Measurements from ENCODE around the gene DCTPP1. TPM values are rescaled to one million over a fixed set of nuclear protein-coding genes. Genes with fewer than 3 reads are reported as not detected.

DCTPP1 gene
- total and polyA plus RNA-seq, 2 of the 13 experiments (the other 11 are each of a cell fraction or from before 2014, with no cell fraction given): 54.8 to 74.4 TPM

DNA sequence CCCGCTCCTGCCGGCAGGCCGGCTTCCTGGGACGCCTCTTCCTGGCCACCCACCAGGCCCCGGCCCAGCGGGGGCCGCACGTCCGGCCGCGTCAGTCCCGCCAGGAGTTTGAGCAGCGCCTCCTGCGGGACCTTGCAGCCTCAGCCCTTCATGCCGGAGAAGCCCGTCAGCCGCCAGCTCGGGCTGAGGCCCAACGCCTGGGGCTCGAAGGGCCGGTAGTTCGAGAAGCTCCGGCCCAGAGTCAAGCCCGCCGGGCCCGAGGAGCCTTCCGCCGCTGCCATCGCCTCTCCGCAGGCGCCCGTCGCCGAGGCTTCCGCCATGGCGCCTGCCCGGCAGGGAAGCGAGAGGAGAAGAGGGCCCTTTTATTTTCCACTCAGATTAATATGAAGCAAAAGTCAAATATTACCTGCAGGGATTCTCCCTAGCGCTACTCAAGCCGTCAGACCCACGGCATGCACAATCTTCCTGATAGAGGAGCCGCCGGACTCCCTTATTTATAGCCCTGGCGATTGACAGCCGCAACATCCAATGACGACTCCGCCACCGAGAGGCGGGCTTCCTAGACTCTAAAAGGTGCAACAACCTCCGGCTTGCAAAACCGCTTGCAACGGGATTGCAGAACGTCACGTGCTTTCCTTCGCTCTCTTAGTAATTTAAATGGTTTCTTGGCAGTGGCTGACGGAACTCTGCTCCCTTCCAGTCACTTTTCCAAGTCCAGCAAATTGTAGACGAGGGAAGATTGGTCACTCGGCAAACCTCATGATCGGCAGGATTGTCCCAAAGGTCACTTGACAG is 15.8 kb upstream of the DCTPP1 start, which contains the start of gene SEPHS2 (continued):
- TF ChIP-seq, protein P1, sequence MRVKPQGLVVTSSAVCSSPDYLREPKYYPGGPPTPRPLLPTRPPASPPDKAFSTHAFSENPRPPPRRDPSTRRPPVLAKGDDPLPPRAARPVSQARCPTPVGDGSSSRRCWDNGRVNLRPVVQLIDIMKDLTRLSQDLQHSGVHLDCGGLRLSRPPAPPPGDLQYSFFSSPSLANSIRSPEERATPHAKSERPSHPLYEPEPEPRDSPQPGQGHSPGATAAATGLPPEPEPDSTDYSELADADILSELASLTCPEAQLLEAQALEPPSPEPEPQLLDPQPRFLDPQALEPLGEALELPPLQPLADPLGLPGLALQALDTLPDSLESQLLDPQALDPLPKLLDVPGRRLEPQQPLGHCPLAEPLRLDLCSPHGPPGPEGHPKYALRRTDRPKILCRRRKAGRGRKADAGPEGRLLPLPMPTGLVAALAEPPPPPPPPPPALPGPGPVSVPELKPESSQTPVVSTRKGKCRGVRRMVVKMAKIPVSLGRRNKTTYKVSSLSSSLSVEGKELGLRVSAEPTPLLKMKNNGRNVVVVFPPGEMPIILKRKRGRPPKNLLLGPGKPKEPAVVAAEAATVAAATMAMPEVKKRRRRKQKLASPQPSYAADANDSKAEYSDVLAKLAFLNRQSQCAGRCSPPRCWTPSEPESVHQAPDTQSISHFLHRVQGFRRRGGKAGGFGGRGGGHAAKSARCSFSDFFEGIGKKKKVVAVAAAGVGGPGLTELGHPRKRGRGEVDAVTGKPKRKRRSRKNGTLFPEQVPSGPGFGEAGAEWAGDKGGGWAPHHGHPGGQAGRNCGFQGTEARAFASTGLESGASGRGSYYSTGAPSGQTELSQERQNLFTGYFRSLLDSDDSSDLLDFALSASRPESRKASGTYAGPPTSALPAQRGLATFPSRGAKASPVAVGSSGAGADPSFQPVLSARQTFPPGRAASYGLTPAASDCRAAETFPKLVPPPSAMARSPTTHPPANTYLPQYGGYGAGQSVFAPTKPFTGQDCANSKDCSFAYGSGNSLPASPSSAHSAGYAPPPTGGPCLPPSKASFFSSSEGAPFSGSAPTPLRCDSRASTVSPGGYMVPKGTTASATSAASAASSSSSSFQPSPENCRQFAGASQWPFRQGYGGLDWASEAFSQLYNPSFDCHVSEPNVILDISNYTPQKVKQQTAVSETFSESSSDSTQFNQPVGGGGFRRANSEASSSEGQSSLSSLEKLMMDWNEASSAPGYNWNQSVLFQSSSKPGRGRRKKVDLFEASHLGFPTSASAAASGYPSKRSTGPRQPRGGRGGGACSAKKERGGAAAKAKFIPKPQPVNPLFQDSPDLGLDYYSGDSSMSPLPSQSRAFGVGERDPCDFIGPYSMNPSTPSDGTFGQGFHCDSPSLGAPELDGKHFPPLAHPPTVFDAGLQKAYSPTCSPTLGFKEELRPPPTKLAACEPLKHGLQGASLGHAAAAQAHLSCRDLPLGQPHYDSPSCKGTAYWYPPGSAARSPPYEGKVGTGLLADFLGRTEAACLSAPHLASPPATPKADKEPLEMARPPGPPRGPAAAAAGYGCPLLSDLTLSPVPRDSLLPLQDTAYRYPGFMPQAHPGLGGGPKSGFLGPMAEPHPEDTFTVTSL (CRISPR knock-in tag; IDR thresholded peaks at IDR 0.05; ENCODE audit: borderline replicate concordance): no peak
- peak; percentile 72; the same call in 1 of the 2 replicates for TF ChIP-seq RAD51 (IDR thresholded peaks at IDR 0.05; ENCODE audit: borderline replicate concordance)
- peak; percentile 1; the same call in 1 of the 2 replicates for TF ChIP-seq ZNF567 (CRISPR knock-in tag; IDR thresholded peaks at IDR 0.05; ENCODE audit: borderline replicate concordance)
- peak; percentile 74; the same call in 1 of the 2 replicates for TF ChIP-seq EHMT2 (IDR thresholded peaks at IDR 0.05; ENCODE audit: borderline replicate concordance, low read depth, low read length)
- peak; percentile 86 for TF ChIP-seq TAF1 (CRISPR knock-in tag; IDR thresholded peaks at IDR 0.05)
- TF ChIP-seq ZNF407 (CRISPR knock-in tag; IDR thresholded peaks at IDR 0.05; ENCODE audit: not compliant biosample characterization): no peak
- no peak for TF ChIP-seq ZSCAN30 (CRISPR knock-in tag; IDR thresholded peaks at IDR 0.05)
- TF ChIP-seq, protein P2, sequence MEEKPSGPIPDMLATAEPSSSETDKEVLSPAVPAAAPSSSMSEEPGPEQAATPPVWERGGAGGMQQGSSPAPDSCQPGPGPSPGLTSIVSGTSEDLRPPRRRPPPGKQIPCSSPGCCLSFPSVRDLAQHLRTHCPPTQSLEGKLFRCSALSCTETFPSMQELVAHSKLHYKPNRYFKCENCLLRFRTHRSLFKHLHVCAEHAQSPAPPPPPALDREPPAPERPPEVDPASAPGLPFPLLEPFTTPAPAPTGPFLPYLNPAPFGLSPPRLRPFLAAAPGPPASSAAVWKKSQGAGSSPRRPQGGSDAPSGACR (CRISPR knock-in tag; IDR thresholded peaks at IDR 0.05): peak; percentile 79; the same call in 1 of the 2 replicates
- no peak for TF ChIP-seq ZFYVE20 (CRISPR knock-in tag; IDR thresholded peaks at IDR 0.05; ENCODE audit: borderline replicate concordance, low read depth)
- no peak for TF ChIP-seq SRSF4 (IDR thresholded peaks at IDR 0.05; ENCODE audit: low read depth, low read length, poor library complexity, severe bottlenecking)
- TF ChIP-seq PPARG (CRISPR knock-in tag; conservative IDR thresholded peaks at IDR 0.05): no peak; the same call in none of the 2 replicates

Data from HepG2 (cell line).